SH-SY5Y (cell line): ENCODE measurements around the gene ARFGAP1.

Experiments
- GATA2 ChIP-seq: IDR thresholded peaks from 2 replicates; pipeline ENCODE4 v1.6.1; 2011; ENCODE audit warnings: mild to moderate bottlenecking, low read depth, low read length
- GATA3 ChIP-seq: IDR thresholded peaks from 2 replicates; pipeline ENCODE4 v1.6.1; 2011; ENCODE audit warnings: low read depth, mild to moderate bottlenecking, low read length, moderate library complexity

Gene ARFGAP1

DNA sequence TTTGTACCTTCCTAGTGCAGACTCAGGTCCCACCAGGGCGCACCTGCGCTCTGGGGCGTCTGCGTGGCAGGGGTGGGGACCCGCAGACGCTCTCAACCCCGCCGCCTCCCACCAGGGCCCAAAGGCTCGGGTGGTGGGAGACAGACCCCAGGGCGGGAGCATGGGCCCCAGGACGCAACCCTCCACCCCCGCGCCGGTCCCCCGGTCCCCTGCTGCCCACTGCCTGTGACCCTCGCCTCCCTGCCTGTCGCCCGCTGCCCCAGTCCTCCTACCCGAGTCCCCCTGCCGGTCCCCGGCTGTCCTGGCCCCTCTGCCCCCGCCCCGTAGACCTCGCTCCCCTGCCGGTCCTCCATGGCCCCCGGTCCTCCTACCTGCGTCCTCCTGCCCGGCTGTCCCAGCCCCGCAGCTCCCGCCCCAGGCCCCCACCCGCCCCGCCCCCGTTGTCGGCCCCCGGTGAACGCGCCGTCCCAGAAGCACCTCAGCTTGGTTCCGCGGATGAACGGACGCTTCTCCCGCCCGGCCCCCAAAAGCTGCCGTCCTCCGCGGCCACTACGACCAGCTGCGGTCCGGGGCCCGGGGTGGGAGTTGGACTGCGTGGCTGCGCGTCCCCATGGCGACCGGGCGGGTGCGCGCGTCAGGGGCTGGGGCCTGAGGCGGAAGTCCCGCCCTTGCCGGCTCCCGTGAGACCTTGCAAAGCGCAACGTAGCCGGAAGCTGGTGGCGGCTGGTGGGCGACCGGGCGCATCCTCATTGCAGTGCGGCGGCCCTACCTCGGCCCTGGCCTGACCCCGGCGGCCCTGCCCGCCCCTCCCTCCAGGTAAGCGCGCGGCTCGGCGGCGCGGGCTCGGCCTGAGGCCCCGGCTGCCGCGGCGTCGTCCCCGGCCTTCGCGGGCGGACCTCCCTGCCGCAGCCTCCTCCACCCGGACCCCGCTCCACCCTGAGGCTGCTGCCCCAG, at the start of gene ARFGAP1:
ARFGAP1 (plus strand) TSS at position 709 of the 954 bp plus-strand sequence. CDS start 2,768 bp downstream, outside the sequence.
- TF ChIP-seq GATA2: no peak
- no peak for TF ChIP-seq GATA3

DNA sequence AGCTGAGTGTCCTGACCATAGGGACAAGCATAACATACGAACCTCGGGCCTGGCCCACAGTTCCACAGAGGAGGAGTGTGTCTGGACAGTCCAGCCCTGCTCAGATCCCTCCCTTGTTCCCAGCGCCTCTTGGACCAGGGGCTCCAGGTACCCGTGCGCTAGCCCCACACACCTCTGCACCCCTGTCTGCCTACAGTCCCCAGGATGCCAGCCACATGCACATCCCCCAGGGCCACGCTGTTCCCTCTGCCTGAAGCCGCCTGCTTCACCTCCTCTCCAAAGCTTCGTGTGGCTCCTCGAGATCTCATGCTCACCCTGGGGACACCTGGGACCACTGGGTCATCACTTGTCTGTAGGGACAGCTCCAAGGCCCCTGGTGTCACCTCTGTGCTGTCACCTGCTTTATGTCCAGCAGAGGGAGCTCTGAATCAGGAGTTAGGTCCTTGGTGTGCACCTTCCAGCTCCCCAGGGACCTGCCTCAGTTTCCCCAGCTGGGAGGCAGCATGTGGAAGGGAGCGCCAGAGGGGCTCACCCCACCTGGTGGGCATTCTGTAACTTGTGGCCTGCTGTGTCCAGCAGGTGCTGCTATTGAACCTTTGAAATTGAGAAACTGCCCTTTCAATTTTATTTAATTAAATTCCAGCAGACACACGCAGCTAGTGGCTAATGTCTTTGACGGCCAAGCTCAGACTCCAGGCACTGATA, 49.3 kb upstream of the ARFGAP1 start:
- TF ChIP-seq GATA2: no peak
- TF ChIP-seq GATA3: no peak

DNA sequence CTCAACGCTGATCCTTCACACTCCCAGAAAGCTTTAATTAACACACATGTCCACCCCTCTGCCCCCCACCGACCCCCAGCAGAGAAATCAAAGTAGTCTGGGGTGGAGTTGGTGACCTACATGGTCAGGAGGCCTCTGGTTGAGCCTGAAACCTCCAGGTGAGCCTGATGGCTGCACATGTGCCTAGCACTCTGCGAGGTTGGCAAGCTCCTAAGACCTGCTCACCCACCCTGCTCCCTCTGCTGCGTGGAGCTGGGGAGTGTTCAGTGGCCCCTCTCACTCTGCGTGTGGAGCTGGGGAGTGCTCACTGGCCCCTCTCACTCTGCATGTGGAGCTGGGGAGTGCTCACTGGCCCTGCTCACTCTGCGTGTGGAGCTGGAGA, 48.8 kb upstream of the ARFGAP1 start:
- TF ChIP-seq GATA3: no peak
- TF ChIP-seq GATA2: no peak

DNA sequence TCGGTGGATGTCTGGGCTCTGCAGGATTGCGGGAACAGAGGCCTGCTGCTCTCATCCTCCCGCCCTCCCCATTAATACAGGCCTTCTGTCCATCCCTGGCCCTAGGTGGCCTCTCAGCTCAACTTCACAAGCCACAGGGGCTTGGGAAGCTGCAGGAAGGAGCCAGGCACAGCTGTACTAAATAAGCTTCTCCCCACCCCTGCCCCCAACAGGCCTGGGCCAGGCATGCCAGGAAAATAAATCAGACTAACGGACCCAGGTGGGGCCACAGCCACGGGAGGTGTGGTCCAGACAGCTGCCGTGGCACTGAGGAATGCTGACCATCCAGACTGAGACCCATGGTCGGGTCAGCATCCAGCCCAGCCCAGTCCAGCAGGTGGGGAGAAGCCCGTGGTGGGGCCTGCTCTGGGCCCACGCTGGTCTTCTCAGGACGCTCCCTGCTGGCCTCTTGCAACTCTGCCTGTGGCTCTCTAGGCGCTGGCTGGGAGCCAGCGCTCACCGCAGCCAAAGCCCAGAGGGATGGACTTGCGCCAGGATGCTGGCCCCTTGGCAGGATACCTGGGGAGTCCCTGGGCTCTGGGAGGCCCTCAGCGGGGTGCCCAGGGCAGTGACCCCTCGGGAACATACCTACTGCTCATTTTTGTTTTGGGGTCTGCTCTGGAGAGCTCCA, 48.1 kb upstream of the ARFGAP1 start:
- no peak for TF ChIP-seq GATA2
- no peak for TF ChIP-seq GATA3

DNA sequence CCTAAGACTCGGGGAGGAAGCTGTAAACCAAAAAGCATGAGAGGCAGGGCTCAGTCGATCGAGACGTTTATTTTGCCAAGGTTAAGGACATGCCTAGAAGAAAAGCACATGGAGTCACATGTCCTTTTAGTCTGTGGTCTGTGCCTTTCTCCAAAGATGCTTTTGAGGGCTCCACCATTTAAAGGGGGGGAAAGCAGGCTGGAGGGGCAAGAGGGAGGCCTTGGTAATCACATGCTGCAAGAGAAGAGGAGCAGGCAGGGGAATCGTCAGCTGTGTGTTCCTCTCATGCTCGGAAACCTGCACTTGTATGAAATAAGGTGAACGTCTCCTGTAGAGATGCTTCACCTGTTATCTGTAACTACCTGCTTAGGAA, 47.5 kb upstream of the ARFGAP1 start:
- TF ChIP-seq GATA3: no peak
- TF ChIP-seq GATA2: no peak

DNA sequence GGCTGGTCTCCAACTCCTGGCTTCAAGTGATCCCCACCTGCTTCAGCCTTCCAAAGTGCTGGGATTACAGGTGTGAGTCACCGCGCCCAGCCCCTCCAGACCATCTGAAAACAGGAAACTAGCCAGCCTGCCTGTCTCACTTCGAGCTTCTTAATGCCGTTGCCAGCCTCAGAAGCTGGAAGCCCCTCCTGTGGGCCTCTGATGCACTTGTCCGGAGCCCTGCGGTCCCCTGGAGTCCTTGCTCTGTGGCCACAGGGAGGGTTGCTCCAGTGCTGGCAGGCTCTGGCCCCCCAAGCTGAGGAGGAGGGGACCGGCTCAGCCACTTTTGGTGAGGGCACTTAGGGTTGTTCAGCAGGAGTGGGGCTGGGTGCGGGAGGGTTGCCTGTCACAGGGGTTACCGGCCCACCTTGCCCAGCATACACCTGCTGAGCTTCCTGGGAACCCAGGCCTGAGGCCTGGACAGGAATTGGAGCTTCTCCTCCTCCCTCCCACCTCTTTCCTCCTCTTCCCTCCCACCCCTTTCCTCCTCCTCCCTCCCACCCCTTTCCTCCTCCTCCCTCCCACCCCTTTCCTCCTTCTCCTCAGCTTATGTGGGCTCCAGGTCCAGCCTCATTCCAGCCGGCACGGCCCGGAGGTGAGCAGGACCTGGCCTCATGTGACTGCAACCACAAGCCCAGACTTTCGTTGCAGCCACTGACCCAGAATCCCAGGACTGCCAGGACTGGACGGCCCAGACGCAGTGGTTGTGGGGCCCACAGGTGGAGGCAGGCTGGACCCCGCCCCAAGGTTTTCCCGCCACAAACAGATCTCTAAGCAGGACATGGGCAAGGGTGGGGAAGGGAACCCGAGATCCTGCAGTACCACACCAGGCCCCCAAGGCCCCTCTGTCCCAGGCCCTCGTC, 46.3 kb upstream of the ARFGAP1 start:
- TF ChIP-seq GATA2 (no peak), GATA3 (no peak)

DNA sequence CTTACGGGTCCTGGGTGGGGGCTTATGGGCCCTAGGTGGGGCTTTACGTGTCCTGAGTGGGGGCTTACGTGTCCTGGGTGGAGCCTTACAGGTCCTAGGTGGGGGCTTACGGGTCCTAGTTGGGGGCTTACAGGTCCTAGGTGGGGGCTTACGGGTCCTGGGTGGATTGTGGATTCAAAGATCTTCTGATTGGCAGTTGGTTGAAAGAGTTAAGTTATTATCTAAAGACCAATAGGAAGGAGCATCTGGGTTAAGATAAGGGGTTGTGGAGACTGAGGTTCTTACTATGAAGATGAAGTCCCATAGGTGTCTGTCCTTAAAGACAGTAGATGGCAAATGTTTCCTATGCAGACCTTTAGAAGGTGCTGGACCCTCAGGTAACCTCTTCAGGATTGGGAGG, 45.4 kb upstream of the ARFGAP1 start:
- TF ChIP-seq GATA2 (no peak), GATA3 (no peak)

DNA sequence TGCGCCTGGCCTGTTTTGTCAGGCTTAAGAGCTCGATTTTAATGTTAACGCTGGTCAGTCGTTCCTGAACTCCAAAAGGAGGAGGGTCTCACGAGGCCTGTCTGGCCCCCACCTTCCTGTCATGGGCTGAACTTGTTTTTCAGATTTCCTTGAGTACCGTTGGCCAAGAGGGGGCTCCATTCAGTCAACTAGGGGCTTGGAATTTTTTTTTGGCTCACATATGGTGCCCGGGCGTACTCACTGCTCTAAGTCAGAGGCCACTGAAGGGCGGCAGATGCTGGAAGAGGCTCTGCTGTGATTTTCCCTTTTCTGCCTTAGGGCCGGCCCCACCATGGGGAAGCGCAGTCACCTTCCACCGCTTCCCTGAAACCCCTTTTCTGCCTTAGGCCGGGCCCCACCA, 43.8 kb upstream of the ARFGAP1 start:
- TF ChIP-seq GATA2: no peak
- TF ChIP-seq GATA3: no peak

DNA sequence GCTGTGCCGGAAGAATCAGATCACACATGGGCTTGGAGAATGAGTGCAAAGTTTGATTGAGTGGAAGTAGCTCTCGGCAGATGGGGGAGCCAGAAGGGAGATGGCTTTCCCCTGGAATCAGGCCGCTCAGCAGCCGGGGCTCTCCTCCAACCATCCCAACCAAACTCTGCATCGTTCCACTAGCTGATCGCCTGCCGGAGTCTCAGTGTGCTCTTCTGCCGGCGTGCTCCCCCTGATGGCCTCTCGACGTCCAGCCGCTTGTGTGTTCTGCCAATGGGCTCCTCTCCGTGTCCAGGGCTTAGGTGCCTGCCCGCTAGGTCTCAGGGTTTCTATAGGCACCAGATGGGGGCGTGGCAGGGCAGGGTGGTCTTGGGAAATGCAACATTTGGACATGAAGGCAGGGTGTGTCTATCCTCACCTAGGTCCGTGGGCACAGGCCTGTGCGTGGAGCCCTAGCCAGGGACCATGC, 41.8 kb upstream of the ARFGAP1 start:
- TF ChIP-seq GATA3 (no peak), GATA2 (no peak)

DNA sequence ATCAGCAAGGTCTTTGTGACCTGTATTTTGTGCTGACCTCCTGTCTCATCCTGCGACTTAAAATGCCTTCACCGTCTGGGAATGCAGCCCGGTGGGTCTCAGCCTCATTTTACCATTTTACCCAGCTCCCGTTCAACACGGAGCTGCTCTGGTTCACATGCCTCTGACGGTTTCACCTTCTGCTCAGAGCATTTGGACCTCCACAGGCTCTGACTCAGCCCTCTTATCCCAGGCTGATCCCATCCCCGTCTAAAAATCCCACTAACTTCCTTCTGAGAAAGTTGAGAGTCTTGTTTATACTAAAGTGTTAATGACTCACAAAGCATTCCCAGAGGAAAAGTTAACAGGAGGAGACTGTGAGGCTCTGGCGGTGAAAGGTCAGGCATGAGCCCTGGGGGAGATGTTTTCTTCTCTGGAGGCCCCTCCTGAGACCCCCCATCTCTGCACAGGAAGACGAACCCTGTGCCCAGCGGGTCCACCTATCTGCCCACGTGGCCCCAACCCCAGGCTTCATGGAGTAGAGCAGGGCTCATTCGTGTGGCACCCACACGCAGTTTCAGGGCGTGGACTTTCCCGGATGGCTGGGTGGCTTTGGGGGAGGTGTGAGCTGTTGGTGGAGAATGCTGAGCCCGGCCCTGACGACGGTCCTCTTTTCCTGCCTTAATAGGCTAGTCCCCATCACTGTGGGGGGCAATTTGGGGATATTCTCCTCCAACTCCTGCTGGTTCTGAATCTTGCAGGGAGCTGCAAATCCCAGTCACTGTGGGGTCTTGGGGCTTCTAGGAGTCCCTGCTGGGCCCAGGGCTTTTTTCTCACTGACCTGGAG, 40.2 kb upstream of the ARFGAP1 start:
- TF ChIP-seq GATA3: no peak
- no peak for TF ChIP-seq GATA2

DNA sequence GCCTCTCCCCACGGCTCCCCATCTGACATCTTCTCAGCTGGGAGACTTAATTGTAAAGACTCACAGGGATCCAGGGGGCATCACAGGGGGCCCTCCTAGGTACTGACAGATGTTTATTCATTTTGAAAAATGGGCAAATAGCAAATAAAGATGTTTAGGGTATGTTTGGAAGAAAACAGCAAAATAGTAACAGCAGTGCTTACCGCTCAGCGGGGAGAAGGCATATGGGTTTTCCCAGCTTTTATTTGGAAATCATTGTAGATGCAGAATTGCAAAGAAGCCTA, 39.6 kb upstream of the ARFGAP1 start:
- TF ChIP-seq GATA3 (no peak), GATA2 (no peak)

DNA sequence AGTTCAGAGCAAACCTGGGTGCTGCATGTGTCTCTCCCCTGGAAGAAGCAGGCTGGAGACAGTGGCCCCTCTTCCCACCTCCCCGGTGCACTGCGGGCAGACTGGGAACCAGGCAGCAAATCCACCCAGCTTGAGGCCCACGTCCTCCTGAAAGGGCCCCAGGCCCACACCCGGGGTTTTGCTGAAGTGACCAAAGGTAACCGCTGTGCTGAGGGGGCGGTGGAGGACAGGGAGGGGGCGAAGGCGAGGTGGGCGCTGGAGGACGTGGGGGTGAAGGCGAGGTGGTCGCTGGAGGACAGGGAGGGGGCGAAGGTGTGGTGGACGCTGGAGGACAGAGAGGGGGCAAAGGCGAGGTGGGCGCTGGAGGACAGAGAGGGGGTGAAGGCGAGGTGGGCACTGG, 38.7 kb upstream of the ARFGAP1 start:
- TF ChIP-seq GATA2: no peak
- TF ChIP-seq GATA3: no peak
